Aortic smooth muscle cell (primary cell): ENCODE data around the gene HARBI1. TPM values are rescaled to one million over a fixed set of nuclear protein-coding genes. Genes with fewer than 3 reads are reported as not detected.

Source experiments
- total RNA-seq: library from RNA; depleted of rRNA; stranded (reverse); fragments of >200 nt; gene quantifications from 2 replicates; pipeline ENCODE4 v1.2.3, GENCODE V29; 2014

The HARBI1 gene
- 5.3 TPM in 2 replicates for total RNA-seq

GRCh38 chr11:46617134-46617971 lies at the start of gene HARBI1, which contains the start of gene ATG13:
TSS of gene HARBI1 (minus strand) at chr11:46617227. CDS start at chr11:46616237, 990 bp downstream.
TSS of gene ATG13 (plus strand) at chr11:46617553. CDS start at chr11:46644292, 26,739 bp downstream.

DNA sequence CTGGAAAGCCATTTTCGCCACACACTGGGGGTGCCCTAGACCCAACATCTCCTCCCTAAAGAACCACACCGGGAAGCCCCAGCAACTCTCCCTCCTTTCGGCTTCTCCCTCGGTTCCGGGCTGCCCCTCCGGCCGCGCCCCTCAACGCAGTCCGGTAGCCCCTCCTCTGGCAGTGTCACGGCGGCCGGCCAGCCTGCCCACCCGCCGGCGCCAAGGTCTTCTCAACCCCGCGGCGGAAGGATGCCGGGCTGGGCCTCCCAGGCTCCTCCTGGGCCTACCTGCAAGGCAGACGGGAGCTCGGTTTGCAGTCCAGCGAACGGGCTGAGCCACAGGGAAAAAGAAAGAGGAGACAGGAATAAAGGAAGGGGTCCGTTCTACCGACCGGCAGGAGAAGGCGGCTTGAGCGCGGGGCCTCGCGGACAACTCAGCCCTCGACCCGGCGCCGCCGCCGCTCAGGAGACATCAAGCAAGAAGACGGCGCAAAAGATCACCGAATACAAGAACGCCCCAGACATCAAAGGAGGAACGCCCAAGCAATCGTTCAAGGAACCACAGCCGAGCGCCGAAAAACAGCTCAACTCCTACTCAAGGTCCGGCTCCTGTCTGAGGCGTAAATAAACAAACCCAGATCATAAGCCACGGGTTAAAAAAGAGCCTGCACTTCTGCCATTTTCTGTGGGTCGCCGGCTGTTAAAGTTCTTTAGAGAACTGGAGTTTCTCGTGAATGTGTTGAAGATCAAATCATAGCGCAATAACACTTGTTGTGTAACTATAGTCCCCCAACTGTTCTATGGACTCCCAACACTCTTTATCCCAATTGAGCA lies 23.3 kb downstream of the HARBI1 start, which contains the start of gene AMBRA1:
AMBRA1 (minus strand) TSS at position 474 of the 824 bp plus-strand sequence. CDS start 45,643 bp downstream, outside the sequence.

Other genes with a start within 250 kb of the HARBI1 start
- 13.3 and 37.4 TPM in 2 replicates for gene MDK, start 235.6 kb downstream of the HARBI1 start, total RNA-seq
- gene CHRM4, start 225.5 kb downstream of the HARBI1 start, total RNA-seq, result 0.13 TPM in 1 of 2 replicates, not detected in the other
- 13.9 and 15.3 TPM in 2 replicates for gene AMBRA1, start 23.2 kb downstream of the HARBI1 start, total RNA-seq
- 72.3 and 75.7 TPM in 2 replicates for gene ATG13, start 326 bp upstream of the HARBI1 start, total RNA-seq
- 40.6 and 49.9 TPM in 2 replicates for gene ARHGAP1, start 83.4 kb upstream of the HARBI1 start, total RNA-seq
- gene ZNF408, start 83.8 kb upstream of the HARBI1 start, total RNA-seq, result 5.0 and 6.0 TPM in 2 replicates
- gene F2, start 102.0 kb upstream of the HARBI1 start, total RNA-seq, result not detected in 2 replicates
- 72.9 and 76.9 TPM in 2 replicates for gene CKAP5, start 229.1 kb upstream of the HARBI1 start, total RNA-seq